IPS-11a (cell line): ENCODE data around the gene CDC6.

Source experiments
- H3K4me3 ChIP-seq: one replicate; pipeline ENCODE4 v1.5.1; 2013; ENCODE audit warnings: low read depth, low read length, control low read depth

CDC6 gene

GRCh38 chr17:40350689-40351358 lies 63.1 kb downstream of the CDC6 start:
- H3K4me3 ChIP-seq: no peak overlapping the region

DNA sequence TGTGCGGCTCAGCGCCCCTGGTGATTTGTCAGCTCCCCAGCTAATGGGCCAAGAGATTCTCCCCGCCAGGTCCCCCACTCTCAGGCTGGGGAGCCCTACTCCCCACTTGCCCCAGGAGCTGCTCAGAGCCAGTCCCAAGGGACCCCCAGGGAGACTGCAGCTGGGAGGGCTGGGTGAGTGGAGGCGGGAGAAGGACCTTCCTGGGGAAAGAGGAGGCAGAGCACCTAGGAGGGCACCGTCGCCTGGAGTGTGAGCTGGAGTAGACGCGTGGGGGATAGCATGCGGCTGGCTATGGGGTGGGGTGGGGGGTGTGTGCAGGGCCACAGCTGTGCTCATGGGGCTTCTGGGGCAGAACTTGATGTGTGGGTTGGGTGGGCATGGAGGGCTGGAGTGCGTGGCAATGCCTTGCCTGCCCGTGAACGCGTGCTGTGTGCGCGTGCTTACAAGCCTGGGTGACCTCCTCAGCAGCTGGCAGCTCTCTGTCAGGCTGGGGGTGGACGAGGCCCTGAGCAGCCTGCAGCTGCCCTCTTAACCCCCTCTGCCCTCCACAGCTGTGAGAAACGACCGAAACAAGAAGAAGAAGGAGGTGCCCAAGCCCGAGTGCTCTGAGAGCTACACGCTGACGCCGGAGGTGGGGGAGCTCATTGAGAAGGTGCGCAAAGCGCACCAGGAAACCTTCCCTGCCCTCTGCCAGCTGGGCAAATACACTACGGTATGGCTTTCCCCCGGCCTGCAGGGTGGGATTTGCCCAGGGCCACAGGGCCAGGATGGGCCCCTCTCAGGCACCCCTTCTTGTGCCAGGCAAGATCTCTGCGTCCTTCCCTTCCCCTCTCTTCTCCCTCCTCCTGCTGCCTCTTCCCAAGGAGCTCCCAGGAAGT lies 63.9 kb downstream of the CDC6 start:
- no peak overlapping the region for H3K4me3 ChIP-seq

DNA sequence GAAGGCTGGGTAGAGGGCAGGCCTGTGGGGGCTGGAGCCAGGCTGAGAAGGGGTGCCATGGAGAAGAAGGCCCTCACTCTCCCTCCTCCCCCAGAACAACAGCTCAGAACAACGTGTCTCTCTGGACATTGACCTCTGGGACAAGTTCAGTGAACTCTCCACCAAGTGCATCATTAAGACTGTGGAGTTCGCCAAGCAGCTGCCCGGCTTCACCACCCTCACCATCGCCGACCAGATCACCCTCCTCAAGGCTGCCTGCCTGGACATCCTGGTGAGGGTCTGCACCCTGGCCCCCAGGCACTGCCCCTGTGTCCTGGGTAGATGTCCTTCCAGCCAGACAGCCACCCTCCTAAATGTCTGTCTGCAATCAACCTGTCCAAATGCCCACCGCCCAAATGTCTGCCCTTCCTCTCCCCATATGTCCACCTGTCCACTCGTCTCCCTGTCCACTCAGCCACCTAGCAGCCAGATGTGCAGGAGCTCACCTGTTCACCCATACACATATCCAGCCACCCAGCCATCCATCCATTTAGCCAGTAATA lies 64.6 kb downstream of the CDC6 start:
- no peak overlapping the region for H3K4me3 ChIP-seq

GRCh38 chr17:40352779-40353394 lies 65.2 kb downstream of the CDC6 start:
- no peak overlapping the region for H3K4me3 ChIP-seq
